ENCODE measurements around the gene NACC2. TPM values are rescaled to one million over a fixed set of nuclear protein-coding genes. Genes with fewer than 3 reads are reported as not detected.

The NACC2 gene
- total and polyA plus RNA-seq, 10 of the 15 experiments (the other 5 are each of a cell fraction or from before 2014, with no cell fraction given): 0.66 to 14.7 (median 3.5) TPM

- no peak for ATAC-seq
- ChIA-PET CTCF (no interaction called here), POLR2A (no interaction called here), SMC1A (ENCODE audit: uncharacterized antibody, unreplicated experiment) (no interaction called here), RAD21 (ENCODE audit: unreplicated experiment) (no interaction called here)
- no peak for TF ChIP-seq TCF12 (IDR thresholded peaks at IDR 0.05; ENCODE audit: low read depth, low read length)
- no peak for TF ChIP-seq NFIC (IDR thresholded peaks at IDR 0.05; ENCODE audit: low read depth, low read length)
- no peak for TF ChIP-seq KLF5 (IDR thresholded peaks at IDR 0.05; ENCODE audit: partially characterized antibody)
- TF ChIP-seq BCLAF1 (IDR thresholded peaks at IDR 0.05): no peak
- TF ChIP-seq ETV6 (conservative IDR thresholded peaks at IDR 0.05 in 1 of 2, IDR thresholded peaks at IDR 0.05 in 1 of 2; ENCODE audit: borderline replicate concordance in 1 of 2, low read depth in 1 of 2): no peak
- no peak for TF ChIP-seq ZNF217 (IDR thresholded peaks at IDR 0.05)
- TF ChIP-seq MLLT1 (IDR thresholded peaks at IDR 0.05): no peak
- TF ChIP-seq REST (IDR thresholded peaks at IDR 0.05; ENCODE audit: low read depth, low read length): no peak
- TF ChIP-seq KAT2A (conservative IDR thresholded peaks at IDR 0.05; ENCODE audit: control insufficient read depth, low read depth, low read length): no peak
- TF ChIP-seq NFYA (IDR thresholded peaks at IDR 0.05; ENCODE audit: borderline replicate concordance, low read depth, low read length): no peak
- no peak for TF ChIP-seq SP1 (IDR thresholded peaks at IDR 0.05; ENCODE audit: low read depth, low read length)
- no peak for TF ChIP-seq JUNB (IDR thresholded peaks at IDR 0.05)
- TF ChIP-seq TCF3 (IDR thresholded peaks at IDR 0.05; ENCODE audit: borderline replicate concordance, insufficient read depth, low read depth, low read length): no peak
- no peak for TF ChIP-seq SUPT20H (IDR thresholded peaks at IDR 0.05; ENCODE audit: borderline replicate concordance, control insufficient read depth, low read depth, low read length)
- TF ChIP-seq SREBF1 (IDR thresholded peaks at IDR 0.05; ENCODE audit: low read length): no peak
- TF ChIP-seq IRF4 (IDR thresholded peaks at IDR 0.05; ENCODE audit: low read depth, low read length): no peak
- no peak for TF ChIP-seq MEF2A (IDR thresholded peaks at IDR 0.05; ENCODE audit: insufficient read depth, low read depth, low read length)
- no peaks in the 10 kb centered on the region for H3K4me1 ChIP-seq (ENCODE audit: control insufficient read depth, insufficient read depth, low read length)
- H4K20me1 ChIP-seq (ENCODE audit: control insufficient read depth, insufficient read depth): peaks cover 4% of the 10 kb centered on the region; the same call in 1 of the 2 replicates
- no peak for FAIRE-seq
- H2AFZ ChIP-seq (ENCODE audit: control insufficient read depth, low read depth, low read length): no peak overlapping the region
- 84% methylated on average over 43 of the region's 65 CpGs for WGBS (ENCODE audit: insufficient coverage, insufficient replicate concordance, low lambda C conversion rate, missing lambda C conversion rate)
- no peak overlapping the region for H3K4me3 ChIP-seq
- BruUV-seq (replicated peaks): no TSS peak
- no peak for DNase-seq (ENCODE audit: low read depth, low spot score)
- no peaks in the 10 kb centered on the region for H3K27me3 ChIP-seq (replicated peaks in 1 of 2; ENCODE audit: control insufficient read depth in 2 of 2, insufficient read depth in 2 of 2, low read length in 1 of 2)
- H3K79me2 ChIP-seq (ENCODE audit: control insufficient read depth, insufficient read depth, low read length): no peaks in the 10 kb centered on the region
- in situ Hi-C loops (cut with MboI): no loop called here
- no peak overlapping the region for H3K27ac ChIP-seq (ENCODE audit: control insufficient read depth, insufficient read depth)
- H3K9ac ChIP-seq (ENCODE audit: control insufficient read depth, insufficient read depth, low read length): no peak overlapping the region
- intact Hi-C loops (cut with micrococcal nuclease; ENCODE audit: unreplicated experiment): no loop called here
- H3K9me3 ChIP-seq (replicated peaks; ENCODE audit: control insufficient read depth, insufficient read depth, low read length): no peaks in the 10 kb centered on the region
- no peak overlapping the region for H3K4me2 ChIP-seq (ENCODE audit: control insufficient read depth, insufficient read depth)
- H3K36me3 ChIP-seq (ENCODE audit: control insufficient read depth in 2 of 2, insufficient read depth in 2 of 2, low read length in 1 of 2): peaks cover 0 to 4% of the 10 kb centered on the region in 2 experiments; a peak in 2 of 4 replicates
These were observed 45.4 kb downstream of the NACC2 start for GRCh38 chr9:136049491-136050265.

Data from GM12878 (cell line).